Neuronal stem cell (in vitro differentiated cells): ENCODE results near the gene NTRK2.
"Not testable (repeated sequence)": the region's sequence is repeated elsewhere in the genome, so short reads cannot be mapped to it uniquely, and the experiment has no call there.

ENCODE experiments used
- DNase-seq: peaks from one replicate; pipeline ENCODE4 v3.0.0-alpha.2; 2013; ENCODE audit warnings: low spot score
- H2AFZ ChIP-seq: one replicate; pipeline ENCODE4 v1.6.1; 2013; ENCODE audit warnings: mild to moderate bottlenecking, low read length, inconsistent platforms
- H2AK5ac ChIP-seq: 2 replicates; pipeline ENCODE4 v1.6.1; 2013; ENCODE audit warnings: low read depth, mild to moderate bottlenecking, inconsistent platforms, low read length, moderate library complexity, mixed read lengths
- H2BK120ac ChIP-seq: 2 replicates; pipeline ENCODE4 v1.6.1; 2013; ENCODE audit warnings: low read depth, mild to moderate bottlenecking, inconsistent platforms, low read length, moderate library complexity, mixed read lengths
- H2BK12ac ChIP-seq: one replicate; pipeline ENCODE4 v1.6.1; 2013; ENCODE audit warnings: low read length, inconsistent platforms
- H2BK15ac ChIP-seq: 2 replicates; pipeline ENCODE4 v1.6.1; 2013; ENCODE audit warnings: mild to moderate bottlenecking, low read length, inconsistent platforms, mixed read lengths
- H2BK5ac ChIP-seq: one replicate; pipeline ENCODE4 v1.6.1; 2013; ENCODE audit warnings: inconsistent platforms, mild to moderate bottlenecking, low read length, moderate library complexity
- H3K14ac ChIP-seq: one replicate; pipeline ENCODE4 v1.6.1; 2013; ENCODE audit warnings: low read length, inconsistent platforms
- H3K18ac ChIP-seq: 2 replicates; pipeline ENCODE4 v1.6.1; 2013; ENCODE audit warnings: low read length, inconsistent platforms
- H3K23ac ChIP-seq: 2 replicates; pipeline ENCODE4 v1.6.1; 2013; ENCODE audit warnings: low read depth, mild to moderate bottlenecking, mixed read lengths, low read length, inconsistent platforms; ENCODE audit not compliant: poor library complexity
- H3K27ac ChIP-seq: replicated peaks from 3 replicates; pipeline ENCODE4 v1.5.1; 2013; ENCODE audit warnings: low read length, inconsistent platforms
- H3K27me3 ChIP-seq, 3 experiments: 2 replicates each; pipeline ENCODE4 v1.6.1; 2013; ENCODE audit warnings: low read length in 3 of 3, mild to moderate bottlenecking in 2 of 3, inconsistent platforms in 1 of 3, low read depth in 1 of 3, mixed read lengths in 1 of 3, moderate library complexity in 1 of 3; ENCODE audit not compliant: control insufficient read depth in 3 of 3, insufficient read depth in 3 of 3
- H3K36me3 ChIP-seq, 2 donors: replicated peaks in 1 of 2; 2 replicates each; pipeline ENCODE4 v1.6.1; 2013; ENCODE audit warnings: low read length in 2 of 2; ENCODE audit not compliant: control insufficient read depth in 2 of 2, insufficient read depth in 2 of 2
- H3K4ac ChIP-seq: 2 replicates; pipeline ENCODE4 v1.6.1; 2013; ENCODE audit warnings: inconsistent platforms, mild to moderate bottlenecking, low read length, moderate library complexity
- H3K4me1 ChIP-seq, 2 donors: 1 replicate in 1 of 2; 2 replicates in 1 of 2; pipeline ENCODE4 v1.6.1; 2013; ENCODE audit warnings: low read length in 2 of 2, low read depth in 1 of 2; ENCODE audit not compliant: control insufficient read depth in 2 of 2, insufficient read depth in 1 of 2
- H3K4me2 ChIP-seq: one replicate; pipeline ENCODE4 v1.6.1; 2013; ENCODE audit warnings: mild to moderate bottlenecking, low read length, inconsistent platforms; ENCODE audit not compliant: insufficient read depth, poor library complexity, severe bottlenecking
- H3K4me3 ChIP-seq, 2 donors: 2 replicates each; pipeline ENCODE4 v1.5.1; 2013; ENCODE audit warnings: low read length in 2 of 2, mild to moderate bottlenecking in 2 of 2, inconsistent platforms in 1 of 2, moderate library complexity in 1 of 2
- H3K79me1 ChIP-seq: one replicate; pipeline ENCODE4 v1.6.1; 2013; ENCODE audit warnings: low read depth, mild to moderate bottlenecking, inconsistent platforms, low read length, moderate library complexity
- H3K9ac ChIP-seq: one replicate; pipeline ENCODE4 v1.6.1; 2013; ENCODE audit warnings: mild to moderate bottlenecking, low read depth, low read length, inconsistent platforms; ENCODE audit not compliant: poor library complexity
- H3K9me3 ChIP-seq, 2 donors: replicated peaks in 1 of 2; 2 replicates each; pipeline versions ENCODE3 to v1.6.1; 2013; ENCODE audit warnings: low read length in 2 of 2, mild to moderate bottlenecking in 2 of 2, inconsistent platforms in 1 of 2, low read depth in 1 of 2, mixed read lengths in 1 of 2, moderate library complexity in 1 of 2; ENCODE audit not compliant: control insufficient read depth in 2 of 2, insufficient read depth in 1 of 2
- H4K8ac ChIP-seq: one replicate; pipeline ENCODE4 v1.6.1; 2013; ENCODE audit warnings: low read depth, mild to moderate bottlenecking, inconsistent platforms, low read length, moderate library complexity
- H4K91ac ChIP-seq: one replicate; pipeline ENCODE4 v1.6.1; 2013; ENCODE audit warnings: low read length, low read depth, mild to moderate bottlenecking, inconsistent platforms; ENCODE audit not compliant: poor library complexity
- WGBS, 2 donors: extraction: QIAGEN DNeasy Blood & Tissue Kit; methylation state at CpG; one replicate each; pipeline ENCODE4 v1.1.7; 2013; ENCODE audit warnings: missing lambda C conversion rate in 2 of 2, mixed read lengths in 1 of 2; ENCODE audit not compliant: insufficient read length in 2 of 2, insufficient replicate concordance in 1 of 2; ENCODE audit errors: extremely low coverage in 2 of 2; 5-methylcytosine and 5-hydroxymethylcytosine counted together

Gene NTRK2

DNA sequence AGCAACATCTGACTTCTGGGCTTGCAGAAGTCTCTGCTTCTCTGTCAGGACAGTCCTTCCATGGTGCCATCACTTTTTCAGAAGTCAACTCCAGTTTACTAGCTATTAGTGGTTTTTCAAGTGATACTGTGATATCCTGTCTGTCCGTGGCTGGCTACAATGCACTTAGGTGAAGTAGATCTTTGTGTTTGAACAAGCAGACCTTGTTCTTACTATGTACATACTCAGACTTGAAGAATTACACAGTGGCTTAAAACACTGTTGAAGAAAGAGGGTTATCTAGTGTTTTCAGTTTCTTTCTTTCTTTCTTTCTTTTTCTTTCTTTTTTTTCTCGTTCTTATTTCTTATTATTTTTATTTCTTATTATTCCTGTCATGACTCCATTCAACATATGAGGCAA is 228.7 kb downstream of the NTRK2 start:
- Histone ChIP-seq H2BK15ac (no peak overlapping the region), H2AFZ (no peak overlapping the region), H3K79me1 (no peaks in the 10 kb centered on the region), H3K14ac (no peak overlapping the region), H2BK12ac (no peak overlapping the region), H2AK5ac (no peak overlapping the region), H3K4me3 (no peak overlapping the region), H3K27me3 (no peaks in the 10 kb centered on the region), H4K8ac (no peak overlapping the region), H3K27ac (no peak overlapping the region), H4K91ac (no peak overlapping the region), H3K4me1 (peaks cover 20 to 31% of the 10 kb centered on the region in 2 donors), H3K36me3 (no peaks in the 10 kb centered on the region), H3K4me2 (no peak overlapping the region), H3K18ac (no peak overlapping the region), H2BK5ac (no peak overlapping the region), H3K9me3 (peaks cover 0 to 2% of the 10 kb centered on the region in 2 donors), H3K9ac (no peak overlapping the region), H3K4ac (no peak overlapping the region), H3K23ac (no peak overlapping the region), H2BK120ac (no peak overlapping the region)
- 100% methylated on average over 1 of the region's 2 CpGs; no CpG with 5 or more reads in 1 of the 2 donors for WGBS, 2 donors
- no peak for DNase-seq

- H2AK5ac ChIP-seq, H3K4ac ChIP-seq, DNase-seq, H2BK120ac ChIP-seq, H2AFZ ChIP-seq, H2BK12ac ChIP-seq, H2BK15ac ChIP-seq, H3K9ac ChIP-seq, H3K14ac ChIP-seq, H3K4me2 ChIP-seq, H3K4me3 ChIP-seq, H3K79me1 ChIP-seq, H3K18ac ChIP-seq, H3K9me3 ChIP-seq, H3K36me3 ChIP-seq, H4K91ac ChIP-seq, H3K27ac ChIP-seq, H3K27me3 ChIP-seq, H3K23ac ChIP-seq, H2BK5ac ChIP-seq, H4K8ac ChIP-seq: not testable (repeated sequence)
- H3K4me1 ChIP-seq: peaks cover 16 to 26% of the 10 kb centered on the region in 2 donors
- no CpG with 5 or more reads among the region's 6 CpGs for WGBS, 2 donors
Measured at GRCh38 chr9:84898618-84899017, 229.1 kb downstream of the NTRK2 start.

DNA sequence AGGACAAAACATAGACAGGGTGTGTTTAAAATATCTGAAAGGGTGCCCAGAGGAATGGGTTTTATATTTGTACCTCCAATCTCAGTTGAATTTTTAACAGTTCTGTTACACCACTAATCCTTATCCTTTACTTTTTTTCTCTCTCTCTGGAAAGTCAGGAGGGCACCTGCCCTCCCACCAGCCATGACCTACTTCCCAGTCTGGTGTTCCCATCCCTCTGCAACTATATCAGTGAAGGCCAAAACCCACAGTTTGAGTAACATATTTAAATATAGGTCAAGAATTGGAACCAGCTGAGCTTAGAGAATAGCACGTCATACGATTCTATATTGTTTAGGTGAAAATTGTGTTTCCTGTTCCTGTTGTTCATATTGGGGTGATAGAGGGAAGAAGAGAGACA is 229.8 kb downstream of the NTRK2 start:
- Histone ChIP-seq H3K23ac (no peak overlapping the region), H2BK5ac (no peak overlapping the region), H2BK120ac (no peak overlapping the region), H3K18ac (no peak overlapping the region), H3K27ac (no peak overlapping the region), H3K14ac (no peak overlapping the region), H3K4ac (no peak overlapping the region), H3K27me3 (no peaks in the 10 kb centered on the region), H4K8ac (no peak overlapping the region), H2BK15ac (no peak overlapping the region), H3K79me1 (no peaks in the 10 kb centered on the region), H3K9ac (no peak overlapping the region), H3K4me1 (peaks cover 11 to 22% of the 10 kb centered on the region in 2 donors), H2AFZ (no peak overlapping the region), H4K91ac (no peak overlapping the region), H3K9me3 (peaks cover 0 to 4% of the 10 kb centered on the region in 2 donors), H3K4me3 (no peak overlapping the region), H2AK5ac (no peak overlapping the region), H3K4me2 (no peak overlapping the region), H3K36me3 (no peaks in the 10 kb centered on the region), H2BK12ac (no peak overlapping the region)
- no CpG with 5 or more reads among the region's 2 CpGs for WGBS, 2 donors
- DNase-seq: no peak

DNA sequence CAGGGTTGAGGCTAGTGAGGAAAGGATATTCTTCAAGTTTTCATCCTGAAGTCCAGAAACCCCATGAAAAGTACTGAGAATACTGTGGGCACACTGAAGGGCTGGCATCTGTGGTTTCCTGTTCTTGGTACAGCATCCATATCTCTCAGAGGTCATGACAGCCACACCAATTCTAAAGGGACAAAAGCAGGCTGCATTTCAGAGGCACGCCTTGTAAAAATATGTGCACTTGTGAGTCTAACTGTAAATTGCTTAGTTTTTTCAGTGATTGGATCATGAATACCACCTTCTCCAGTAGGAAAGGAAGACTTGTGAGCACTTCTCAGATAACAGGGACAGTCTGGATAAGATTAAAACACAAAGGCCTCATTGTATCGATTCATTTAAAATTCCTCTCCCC is 230.9 kb downstream of the NTRK2 start:
- no peak overlapping the region for H3K4me3 ChIP-seq
- H2BK5ac ChIP-seq: no peak overlapping the region
- H4K8ac ChIP-seq: no peak overlapping the region
- no peak overlapping the region for H3K27ac ChIP-seq
- H3K18ac ChIP-seq: no peak overlapping the region
- H3K36me3 ChIP-seq: no peaks in the 10 kb centered on the region
- no peaks in the 10 kb centered on the region for H3K79me1 ChIP-seq
- no peak overlapping the region for H3K14ac ChIP-seq
- no peak overlapping the region for H2BK120ac ChIP-seq
- H3K4me2 ChIP-seq: no peak overlapping the region
- peaks cover 10 to 12% of the 10 kb centered on the region in 2 donors for H3K4me1 ChIP-seq
- H2BK15ac ChIP-seq: no peak overlapping the region
- no CpG with 5 or more reads among the region's 2 CpGs for WGBS, 2 donors
- H2AFZ ChIP-seq: no peak overlapping the region
- DNase-seq: no peak
- H4K91ac ChIP-seq: no peak overlapping the region
- H3K9ac ChIP-seq: no peak overlapping the region
- H2AK5ac ChIP-seq: no peak overlapping the region
- no peak overlapping the region for H3K4ac ChIP-seq
- H3K27me3 ChIP-seq: no peaks in the 10 kb centered on the region
- no peak overlapping the region for H2BK12ac ChIP-seq
- H3K23ac ChIP-seq: no peak overlapping the region
- peaks cover 0 to 4% of the 10 kb centered on the region in 2 donors for H3K9me3 ChIP-seq
